Jurkat, Clone E6-1 (cell line): Measurements from ENCODE around the gene ZNF335.
A peak's percentile ranks its signal among the peaks of the same experiment; 100 is the strongest.

Source experiments
- DNase-seq: peaks from one replicate; pipeline ENCODE4 v3.0.0-alpha.2; 2011; ENCODE audit warnings: low read depth, low spot score
- H3K4me3 ChIP-seq: 2 replicates; pipeline ENCODE4 v1.5.1; 2011; ENCODE audit warnings: mild to moderate bottlenecking, low read length, control low read depth, moderate library complexity

Gene ZNF335

DNA sequence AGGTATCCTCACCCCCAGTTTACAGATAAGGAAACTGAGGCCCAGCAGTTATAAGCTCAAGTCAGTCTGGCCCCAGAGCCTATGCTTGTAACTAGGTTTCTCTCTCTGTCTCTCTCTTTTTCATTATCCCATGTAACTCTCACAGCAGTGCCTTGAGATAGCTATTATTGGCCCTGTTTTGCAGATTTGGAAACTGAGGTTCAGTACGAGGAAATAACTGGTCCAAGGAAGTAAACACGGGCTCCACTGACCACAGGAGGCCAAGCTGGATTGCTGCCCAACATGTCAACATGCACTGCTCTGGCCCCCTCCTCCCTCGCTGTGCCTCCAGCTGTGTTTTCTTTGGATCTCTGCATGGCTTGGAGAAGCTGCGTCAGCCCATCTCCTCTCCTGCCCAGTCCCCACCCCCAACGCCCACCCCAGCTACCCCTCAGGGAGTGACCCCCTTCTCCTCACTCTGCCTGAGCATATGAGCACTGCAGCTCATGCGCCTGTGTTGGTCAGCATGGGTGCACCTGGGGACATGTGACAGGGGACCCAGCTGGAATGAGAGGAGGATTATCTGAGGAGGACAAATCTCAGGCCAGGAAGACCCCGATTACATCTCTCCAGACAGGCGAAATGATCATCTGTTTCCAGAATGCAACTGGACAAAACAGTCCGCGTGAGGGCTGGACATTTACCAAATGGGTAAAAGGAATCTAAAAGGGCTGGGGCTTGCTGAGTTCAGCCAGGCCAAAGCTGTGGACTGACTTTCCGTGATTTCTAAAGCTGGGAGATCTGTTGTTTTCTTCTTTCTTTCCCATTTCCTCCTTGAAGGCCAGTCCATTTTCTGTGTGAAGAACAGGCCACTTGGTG is 52.2 kb downstream of the ZNF335 start:
- H3K4me3 ChIP-seq = no peak overlapping the region
- DNase-seq = no peak

DNA sequence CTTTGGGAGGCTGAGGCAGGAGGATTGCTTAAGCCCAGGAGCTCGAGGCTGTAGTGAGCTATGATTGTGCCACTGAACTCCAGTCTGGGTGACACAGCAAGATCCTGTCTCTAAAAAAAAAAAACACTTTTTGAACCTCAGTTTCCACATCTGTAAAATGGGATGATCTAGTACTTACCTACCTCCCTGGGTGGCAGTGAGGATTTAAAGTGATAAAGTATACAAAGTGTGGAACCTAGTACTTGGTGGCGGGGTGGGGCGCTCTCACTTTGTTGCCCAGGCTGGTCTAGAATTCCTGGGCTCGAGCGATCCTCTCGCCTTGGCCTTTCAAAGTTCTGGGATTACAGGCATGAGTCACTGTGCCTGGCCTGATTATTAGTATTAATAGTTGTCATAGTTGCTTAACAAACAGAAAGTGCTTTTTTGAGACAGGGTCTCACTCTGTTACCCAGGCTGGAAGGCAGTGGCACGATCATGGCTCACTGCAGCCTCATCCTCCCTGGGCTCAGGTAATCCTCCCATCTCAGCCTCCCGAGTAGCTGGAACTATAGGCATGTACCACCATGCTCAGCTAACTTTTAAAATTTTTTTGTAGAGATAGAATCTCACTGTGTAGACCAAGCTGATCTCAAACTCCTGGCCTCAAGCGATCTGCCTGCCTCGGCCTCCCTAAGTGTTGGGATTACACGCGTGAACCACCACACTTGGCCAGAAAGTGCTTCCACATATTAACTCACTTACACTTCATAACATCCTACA is 53.0 kb downstream of the ZNF335 start:
- no peak for DNase-seq
- H3K4me3 ChIP-seq = no peak overlapping the region

DNA sequence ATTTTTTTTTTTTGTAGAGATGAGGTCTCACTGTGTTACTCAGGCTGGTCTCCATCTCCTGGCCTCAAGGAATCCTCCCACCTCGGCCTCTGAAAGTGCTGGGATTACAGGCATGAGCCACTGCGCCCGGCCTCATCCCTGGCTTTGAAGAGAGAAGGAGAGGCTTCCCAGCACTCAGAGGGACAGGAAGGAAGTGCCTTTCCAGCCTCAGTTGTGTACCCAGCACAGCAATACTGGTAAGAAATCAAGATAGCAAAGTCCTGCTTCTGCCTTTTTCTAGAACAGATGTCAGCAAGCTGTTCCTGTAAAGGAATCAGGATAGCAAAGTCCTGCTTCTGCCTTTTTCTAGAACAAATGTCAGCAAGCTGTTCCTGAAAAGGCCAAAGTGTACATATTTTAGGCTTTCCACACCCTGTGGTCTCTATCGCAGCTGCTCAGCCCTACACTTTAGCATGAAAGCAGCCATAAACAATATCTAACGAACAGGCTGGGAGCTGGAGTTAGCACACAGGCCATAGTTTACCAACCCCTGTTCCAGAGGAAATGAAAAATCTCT is 53.7 kb downstream of the ZNF335 start:
- DNase-seq = no peak
- H3K4me3 ChIP-seq = no peak overlapping the region

GRCh38 chr20:45917790-45918141 is 54.2 kb downstream of the ZNF335 start:
- H3K4me3 ChIP-seq = no peak overlapping the region
- DNase-seq = no peak

DNA sequence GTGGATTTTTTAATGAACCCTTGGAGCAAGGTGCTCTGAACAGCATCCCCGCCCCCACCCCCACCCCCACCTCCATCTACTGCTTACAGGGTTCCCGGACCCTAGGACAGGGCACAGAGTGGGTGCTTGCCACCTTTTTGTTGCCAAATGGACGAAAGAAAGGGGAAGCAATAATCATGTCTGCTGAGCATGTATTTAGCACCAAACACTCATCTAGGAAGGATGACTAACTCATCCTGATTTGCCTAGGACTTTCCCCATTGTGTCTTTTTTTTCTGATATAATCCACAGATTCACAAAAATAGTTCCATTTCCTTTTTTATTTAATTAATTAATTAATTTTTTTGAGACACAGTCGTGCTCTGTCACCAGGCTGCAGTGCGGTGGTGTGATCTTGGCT is 58.9 kb downstream of the ZNF335 start:
- DNase-seq = no peak
- H3K4me3 ChIP-seq = no peak overlapping the region

GRCh38 chr20:45912344-45912682 is 59.7 kb downstream of the ZNF335 start:
- no peak for DNase-seq
- H3K4me3 ChIP-seq = no peak overlapping the region

GRCh38 chr20:45911486-45912343 is 60.3 kb downstream of the ZNF335 start, which contains the start of gene PLTP:
PLTP (minus strand) TSS chr20:45912155; CDS start chr20:45911452, 703 bp downstream.
- H3K4me3 ChIP-seq = no peak within 1 kb of the TSS
- no peak for DNase-seq

DNA sequence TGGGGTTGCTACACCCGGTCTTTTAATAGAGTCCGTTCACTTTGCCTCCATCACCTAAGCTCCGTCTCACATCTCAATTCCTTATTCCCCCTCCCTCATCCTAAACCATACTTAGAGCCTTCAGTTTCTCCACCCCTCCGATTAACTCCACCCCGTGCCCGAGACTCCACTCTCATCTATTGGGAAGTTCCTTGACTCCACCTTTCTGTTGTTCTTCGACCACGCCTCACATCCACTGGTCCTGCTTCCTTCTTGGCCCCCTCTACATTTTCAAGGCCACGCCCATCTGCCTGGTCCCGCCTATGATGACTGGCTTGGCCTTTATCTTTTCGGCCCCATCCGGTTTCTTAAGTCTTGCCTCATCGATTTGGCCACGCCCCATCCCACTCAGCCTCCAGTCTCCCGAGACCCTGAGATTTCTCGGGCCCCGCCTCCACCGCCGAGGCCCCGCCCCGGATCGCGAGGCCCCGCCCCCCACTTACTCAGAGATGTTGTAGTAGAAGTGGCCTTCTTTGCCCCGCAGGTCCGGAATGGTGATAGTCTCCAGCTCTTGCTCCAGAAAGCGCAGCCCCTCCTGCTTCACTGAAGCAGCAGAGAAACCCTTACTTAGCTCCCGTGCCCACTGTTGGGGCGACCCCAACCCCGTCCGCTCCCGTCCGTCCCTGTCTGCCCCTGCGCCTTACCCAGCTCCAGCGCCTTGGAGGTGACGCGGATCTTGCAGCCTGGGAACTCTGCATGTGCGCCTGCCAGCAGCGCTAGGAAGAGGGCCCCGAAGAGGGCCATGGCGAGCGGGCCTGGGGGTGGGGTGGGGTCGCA is 61.1 kb downstream of the ZNF335 start:
- peak overlapping the region; percentile 21 for H3K4me3 ChIP-seq
- DNase-seq = peak; percentile 86

GRCh38 chr20:45909817-45910669 is 62.0 kb downstream of the ZNF335 start:
- H3K4me3 ChIP-seq = peak overlapping the region; percentile 21; the same call in 1 of the 2 replicates
- no peak for DNase-seq

DNA sequence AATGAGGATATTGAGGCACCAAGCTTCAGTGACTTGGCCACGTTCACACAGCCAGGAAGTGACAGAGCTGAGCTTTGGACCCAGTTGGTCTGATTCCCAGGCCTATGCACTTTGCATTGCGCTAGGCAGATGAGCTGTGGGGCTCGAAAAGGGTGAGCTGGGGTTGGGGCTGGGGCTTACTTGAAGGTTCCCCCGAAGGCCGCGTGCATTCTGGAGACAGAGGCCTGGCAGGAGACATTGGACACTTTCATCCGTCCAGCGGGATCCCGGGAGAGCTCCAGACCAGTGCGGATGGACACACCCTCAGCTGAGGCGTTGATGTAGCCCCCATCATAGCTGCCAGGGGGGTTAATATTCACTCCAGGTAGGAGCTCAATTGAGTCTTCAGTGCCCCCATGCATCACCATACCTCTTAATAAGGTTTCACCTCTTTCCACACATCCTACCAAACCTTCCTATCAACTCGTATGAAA is 62.6 kb downstream of the ZNF335 start:
- no peak overlapping the region for H3K4me3 ChIP-seq
- no peak for DNase-seq

DNA sequence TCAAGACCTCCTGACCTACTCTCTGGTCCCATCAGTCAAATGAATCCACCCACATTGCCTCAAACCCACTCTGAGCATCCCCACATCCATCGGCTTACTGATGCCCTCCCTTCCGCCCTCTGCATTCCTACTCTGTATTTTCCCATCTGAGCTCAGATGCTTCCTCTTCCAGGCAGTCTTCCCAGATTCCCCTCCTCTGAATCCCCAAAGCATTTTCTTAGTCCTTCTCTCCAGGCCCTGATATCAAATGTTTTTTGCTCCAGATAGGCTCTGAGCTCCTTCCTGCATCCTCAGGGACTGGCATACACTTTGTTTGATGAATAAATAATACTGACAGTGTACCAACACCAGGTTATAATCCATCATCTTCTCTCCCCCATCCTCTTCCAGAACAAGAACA is 63.9 kb downstream of the ZNF335 start:
- DNase-seq = no peak
- H3K4me3 ChIP-seq = no peak overlapping the region

DNA sequence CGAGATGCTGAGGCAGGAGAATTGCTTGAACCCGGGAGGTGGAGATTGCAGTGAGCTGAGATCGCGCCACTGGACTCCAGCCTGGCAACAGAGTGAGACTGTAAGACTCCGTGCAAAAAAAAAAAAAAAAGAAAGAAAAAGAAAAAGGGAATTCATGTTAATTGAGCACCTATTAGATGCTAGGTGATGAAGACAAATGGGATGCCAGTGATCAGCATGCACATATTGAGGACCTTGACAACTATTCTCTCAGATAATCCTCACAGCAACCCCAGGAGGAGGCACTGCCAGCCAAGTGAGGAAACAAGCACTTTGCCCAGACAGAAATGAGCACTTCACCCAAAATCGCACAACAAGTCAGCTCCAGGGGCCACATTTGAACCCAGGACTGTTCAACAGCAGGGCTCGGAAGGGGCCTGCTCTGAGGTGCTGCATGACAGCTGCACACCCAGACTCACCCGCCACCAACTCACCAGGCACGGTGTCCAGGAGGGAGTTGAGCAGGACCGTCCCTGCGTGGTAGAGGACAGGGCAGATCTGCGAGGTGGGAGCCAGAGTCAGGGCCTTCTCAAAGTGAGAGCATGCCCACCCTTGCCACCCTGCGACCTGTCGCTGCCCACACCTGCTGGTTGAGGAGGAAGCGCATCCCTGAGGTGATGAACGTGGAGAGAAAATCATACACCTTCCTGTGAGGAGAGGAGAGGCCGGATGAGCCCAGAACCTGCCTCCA is 64.6 kb downstream of the ZNF335 start:
- H3K4me3 ChIP-seq = no peak overlapping the region
- DNase-seq = no peak

- no peak overlapping the region for H3K4me3 ChIP-seq
- no peak for DNase-seq
Measured at GRCh38 chr20:45905505-45906079, 66.4 kb downstream of the ZNF335 start.

DNA sequence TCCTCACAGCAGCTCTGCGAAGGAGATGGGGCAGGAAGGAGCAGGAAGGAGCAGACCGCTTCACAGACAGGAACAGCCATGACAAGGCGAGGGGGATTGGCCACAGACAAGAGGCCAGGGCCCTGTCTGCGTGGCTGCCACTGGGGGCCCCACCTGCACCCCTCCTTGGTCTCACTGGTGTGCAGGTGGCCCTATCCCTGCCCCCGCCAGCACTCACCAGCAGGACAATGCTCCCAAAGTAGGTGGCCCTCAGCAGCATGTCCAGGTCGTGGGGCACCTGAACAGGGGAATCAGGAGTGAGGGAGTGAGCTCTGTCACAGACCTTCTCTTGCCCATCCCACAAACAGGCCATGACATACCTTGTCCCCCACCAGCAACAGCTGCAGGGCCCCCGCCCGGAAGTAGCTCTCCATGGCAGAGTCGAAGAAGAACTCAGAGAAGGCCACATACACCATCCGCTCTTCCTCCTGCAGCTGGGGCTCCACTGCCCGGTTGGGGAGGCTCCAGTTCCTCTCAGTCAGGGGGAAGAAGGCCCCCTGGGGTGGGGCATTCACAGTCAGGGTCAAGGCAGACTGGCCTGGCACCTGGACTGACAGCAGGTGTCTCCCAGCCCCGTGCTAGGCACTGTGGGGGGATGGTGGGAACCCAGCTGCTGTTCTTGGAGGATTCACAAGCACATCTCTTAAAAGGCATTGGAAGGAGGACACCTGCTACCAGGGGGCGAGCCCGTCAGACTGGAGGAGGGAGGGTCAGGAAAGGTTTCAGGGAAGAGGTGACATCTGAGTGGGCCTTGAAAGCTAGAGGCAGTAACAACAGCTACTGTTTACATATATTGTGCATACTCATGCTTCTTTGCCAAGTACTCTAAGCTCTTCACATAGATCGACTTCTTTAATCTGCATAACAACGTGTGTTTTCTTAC is 67.2 kb downstream of the ZNF335 start:
- H3K4me3 ChIP-seq = no peak overlapping the region
- DNase-seq = no peak

GRCh38 chr20:45902199-45902701 is 69.8 kb downstream of the ZNF335 start:
- H3K4me3 ChIP-seq = no peak overlapping the region

More at GRCh38 chr20:45902199-45902701, 69.8 kb downstream of the ZNF335 start:
- DNase-seq = no peak
